HCEC 1CT (cell line): ENCODE data around the gene STX12.
A peak's percentile ranks its signal among the peaks of the same experiment; 100 is the strongest.
"Not testable (repeated sequence)": the region's sequence is repeated elsewhere in the genome, so short reads cannot be mapped to it uniquely, and the experiment has no call there.

Experiments used
- DNase-seq: peaks from one replicate; pipeline ENCODE4 v3.0.0-alpha.2; 2017

The STX12 gene

GRCh38 chr1:27776276-27776675 is 3.3 kb downstream of the STX12 start:
- DNase-seq = not testable (repeated sequence)

GRCh38 chr1:27778056-27778455 is 5.0 kb downstream of the STX12 start:
- no peak for DNase-seq

- DNase-seq = no peak
Observed at GRCh38 chr1:27779122-27779521, 6.1 kb downstream of the STX12 start.

- no peak for DNase-seq
Observed at GRCh38 chr1:27782950-27783349, 9.9 kb downstream of the STX12 start.

- DNase-seq = no peak
Observed at GRCh38 chr1:27784700-27785099, 11.7 kb downstream of the STX12 start.

- DNase-seq = peak; percentile 8
Observed at GRCh38 chr1:27785781-27786455, 12.9 kb downstream of the STX12 start.

- peak; percentile 43 for DNase-seq
Observed at GRCh38 chr1:27787895-27788294, 14.9 kb downstream of the STX12 start.

- peak; percentile 60 for DNase-seq
Observed at GRCh38 chr1:27789540-27790041, 16.6 kb downstream of the STX12 start.

GRCh38 chr1:27790270-27790669 is 17.3 kb downstream of the STX12 start:
- DNase-seq = not testable (repeated sequence)

GRCh38 chr1:27795601-27796000 is 22.6 kb downstream of the STX12 start:
- DNase-seq = peak; percentile 15

GRCh38 chr1:27804791-27805190 is 31.8 kb downstream of the STX12 start:
- no peak for DNase-seq

- no peak for DNase-seq
Observed at GRCh38 chr1:27806758-27807157, 33.7 kb downstream of the STX12 start.

GRCh38 chr1:27807385-27807784 is 34.4 kb downstream of the STX12 start:
- no peak for DNase-seq

GRCh38 chr1:27808131-27808530 is 35.1 kb downstream of the STX12 start:
- DNase-seq = not testable (repeated sequence)

- DNase-seq = no peak
Observed at GRCh38 chr1:27809883-27810282, 36.9 kb downstream of the STX12 start.

GRCh38 chr1:27811741-27812500 is 38.9 kb downstream of the STX12 start:
- DNase-seq = no peak

- no peak for DNase-seq
Observed at GRCh38 chr1:27816921-27817630, 44.1 kb downstream of the STX12 start.

- DNase-seq = peak; percentile 11
Observed at GRCh38 chr1:27821761-27822315, 48.8 kb downstream of the STX12 start.

- DNase-seq = no peak
Observed at GRCh38 chr1:27823784-27824183, 50.8 kb downstream of the STX12 start.

GRCh38 chr1:27824411-27824810 is 51.4 kb downstream of the STX12 start:
- DNase-seq = no peak

- DNase-seq = not testable (repeated sequence)
Observed at GRCh38 chr1:27829339-27829960, 56.4 kb downstream of the STX12 start.

GRCh38 chr1:27830621-27831440 is 57.8 kb downstream of the STX12 start, which contains the start of gene PPP1R8:
Gene PPP1R8, plus strand, starts transcription at chr1:27830782. Its CDS starts 54 bp downstream, at chr1:27830836.
- peak; percentile 97 for DNase-seq
